Measurements from ENCODE around the gene HOXB4. TPM values are rescaled to one million over a fixed set of nuclear protein-coding genes. Genes with fewer than 3 reads are reported as not detected.

Gene HOXB4
- total and polyA plus RNA-seq, 2 donors (not counting 1 experiment from before 2014, with no cell fraction given), result 3.8 to 8.9 TPM

- H3K9ac ChIP-seq (ENCODE audit: insufficient read depth, low read length), result no peak overlapping the region
- no peak overlapping the region for H3K4me2 ChIP-seq (ENCODE audit: extremely low read depth, insufficient read depth, low read length)
- TF ChIP-seq EZH2 (IDR thresholded peaks at IDR 0.05; ENCODE audit: low read length, missing control alignments), result no peak
- no peaks in the 10 kb centered on the region for H3K9me3 ChIP-seq (ENCODE audit: control insufficient read depth, insufficient read depth, low read depth, low read length)
- peaks cover 66% of the 10 kb centered on the region for H3K79me2 ChIP-seq (ENCODE audit: control insufficient read depth, insufficient read depth, low read length)
- DNase-seq (ENCODE audit: low read depth in 2 of 2), result no peak
- no peaks in the 10 kb centered on the region for H4K20me1 ChIP-seq (ENCODE audit: control insufficient read depth, extremely low read depth, insufficient read depth, low read length)
- H3K4me3 ChIP-seq (replicated peaks in 1 of 4; ENCODE audit: control extremely low read depth in 1 of 4, insufficient read depth in 1 of 4, low read depth in 3 of 4, low read length in 4 of 4), result peak overlapping the region in 1 of 4 experiments; percentile 43
- H2AFZ ChIP-seq (ENCODE audit: low read length), result no peak overlapping the region
- no peaks in the 10 kb centered on the region for H3K27me3 ChIP-seq (ENCODE audit: control insufficient read depth, insufficient read depth, low read length)
- H3K36me3 ChIP-seq (ENCODE audit: control insufficient read depth, insufficient read depth, low read length), result peaks cover 4% of the 10 kb centered on the region
- H3K27ac ChIP-seq (ENCODE audit: insufficient read depth, low read length), result no peak overlapping the region
- H3K4me1 ChIP-seq (ENCODE audit: control insufficient read depth, extremely low read depth, insufficient read depth, low read length), result peaks cover 2% of the 10 kb centered on the region
Observed at GRCh38 chr17:48601539-48602425, 23.6 kb upstream of the HOXB4 start.

- H3K4me2 ChIP-seq (ENCODE audit: extremely low read depth, insufficient read depth, low read length), result no peak overlapping the region
- TF ChIP-seq CTCF (conservative IDR thresholded peaks at IDR 0.05 in 1 of 2, IDR thresholded peaks at IDR 0.05 in 1 of 2; ENCODE audit: low read depth in 1 of 2, low read length in 2 of 2), result no peak
- no peak for TF ChIP-seq EZH2 (IDR thresholded peaks at IDR 0.05; ENCODE audit: low read length, missing control alignments)
- H2AFZ ChIP-seq (ENCODE audit: low read length), result no peak overlapping the region
- H4K20me1 ChIP-seq (ENCODE audit: control insufficient read depth, extremely low read depth, insufficient read depth, low read length), result no peaks in the 10 kb centered on the region
- H3K4me3 ChIP-seq (replicated peaks in 1 of 4; ENCODE audit: control extremely low read depth in 1 of 4, insufficient read depth in 1 of 4, low read depth in 3 of 4, low read length in 4 of 4), result no peak overlapping the region
- H3K27ac ChIP-seq (ENCODE audit: insufficient read depth, low read length), result no peak overlapping the region
- no peak for DNase-seq (ENCODE audit: low read depth in 2 of 2)
- no peaks in the 10 kb centered on the region for H3K9me3 ChIP-seq (ENCODE audit: control insufficient read depth, insufficient read depth, low read depth, low read length)
- H3K4me1 ChIP-seq (ENCODE audit: control insufficient read depth, extremely low read depth, insufficient read depth, low read length), result peaks cover 2% of the 10 kb centered on the region
- no peaks in the 10 kb centered on the region for H3K27me3 ChIP-seq (ENCODE audit: control insufficient read depth, insufficient read depth, low read length)
- peaks cover 73% of the 10 kb centered on the region for H3K79me2 ChIP-seq (ENCODE audit: control insufficient read depth, insufficient read depth, low read length)
- H3K9ac ChIP-seq (ENCODE audit: insufficient read depth, low read length), result no peak overlapping the region
- H3K36me3 ChIP-seq (ENCODE audit: control insufficient read depth, insufficient read depth, low read length), result peaks cover 2% of the 10 kb centered on the region
Observed at GRCh38 chr17:48601207-48601538, 23.0 kb upstream of the HOXB4 start.

DNA sequence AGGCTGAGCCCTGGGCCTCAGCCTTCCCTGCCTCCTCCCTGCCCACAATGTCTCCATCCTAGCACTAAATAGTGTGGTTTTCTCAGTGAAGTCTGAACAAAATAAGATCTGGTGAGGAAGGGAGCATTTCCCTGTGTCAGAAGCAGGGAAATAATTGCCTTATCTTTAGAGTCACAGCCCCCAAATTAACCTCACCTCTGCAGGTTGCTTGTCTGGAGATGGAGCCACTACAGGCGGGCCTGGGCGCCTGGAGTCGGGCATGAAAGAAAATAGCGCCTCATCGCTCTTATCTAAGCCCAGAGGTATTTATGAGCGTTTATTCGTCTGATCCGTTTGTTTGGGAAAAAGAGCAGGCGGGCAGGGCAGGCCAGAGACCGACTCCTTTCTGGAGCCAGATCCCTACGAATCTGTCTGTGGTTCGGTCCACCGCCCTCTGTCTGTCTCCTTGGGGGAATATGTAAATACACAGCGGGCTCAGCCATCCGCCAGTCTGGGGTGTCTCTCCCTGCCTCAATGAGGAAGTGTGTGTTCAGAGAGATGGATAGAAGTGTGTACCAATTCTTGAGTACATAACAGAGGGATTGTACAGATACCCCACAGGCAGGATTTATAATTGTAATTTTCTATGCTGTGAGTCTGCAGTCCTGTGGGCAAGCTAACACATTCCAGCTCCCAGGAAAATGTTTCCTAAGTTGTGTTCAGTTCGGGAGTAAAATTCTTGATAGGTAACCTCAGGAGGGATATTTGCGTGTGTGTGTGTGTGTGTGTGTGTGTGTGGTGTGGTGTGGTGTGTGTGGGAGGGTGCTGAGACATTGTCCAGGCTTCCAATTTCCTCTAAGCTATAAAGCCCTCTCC, 22.3 kb upstream of the HOXB4 start:
- no peak overlapping the region for H2AFZ ChIP-seq (ENCODE audit: low read length)
- no peak for TF ChIP-seq EZH2 (IDR thresholded peaks at IDR 0.05; ENCODE audit: low read length, missing control alignments)
- no peak for TF ChIP-seq CTCF (conservative IDR thresholded peaks at IDR 0.05 in 1 of 2, IDR thresholded peaks at IDR 0.05 in 1 of 2; ENCODE audit: low read depth in 1 of 2, low read length in 2 of 2)
- no peaks in the 10 kb centered on the region for H3K9me3 ChIP-seq (ENCODE audit: control insufficient read depth, insufficient read depth, low read depth, low read length)
- no peaks in the 10 kb centered on the region for H3K27me3 ChIP-seq (ENCODE audit: control insufficient read depth, insufficient read depth, low read length)
- peaks cover 80% of the 10 kb centered on the region for H3K79me2 ChIP-seq (ENCODE audit: control insufficient read depth, insufficient read depth, low read length)
- no peak overlapping the region for H3K9ac ChIP-seq (ENCODE audit: insufficient read depth, low read length)
- H3K4me1 ChIP-seq (ENCODE audit: control insufficient read depth, extremely low read depth, insufficient read depth, low read length), result peaks cover 2% of the 10 kb centered on the region
- no peak for DNase-seq (ENCODE audit: low read depth in 2 of 2)
- H3K4me2 ChIP-seq (ENCODE audit: extremely low read depth, insufficient read depth, low read length), result no peak overlapping the region
- no peaks in the 10 kb centered on the region for H4K20me1 ChIP-seq (ENCODE audit: control insufficient read depth, extremely low read depth, insufficient read depth, low read length)
- peaks cover 3% of the 10 kb centered on the region for H3K36me3 ChIP-seq (ENCODE audit: control insufficient read depth, insufficient read depth, low read length)
- H3K4me3 ChIP-seq (replicated peaks in 1 of 4; ENCODE audit: control extremely low read depth in 1 of 4, insufficient read depth in 1 of 4, low read depth in 3 of 4, low read length in 4 of 4), result no peak overlapping the region
- H3K27ac ChIP-seq (ENCODE audit: insufficient read depth, low read length), result no peak overlapping the region
